ENCODE measurements around the gene MOB3C.

- no peak for TF ChIP-seq CTCF (conservative IDR thresholded peaks at IDR 0.05; ENCODE audit: low read depth, low read length)
- TF ChIP-seq EZH2 (IDR thresholded peaks at IDR 0.05; ENCODE audit: low read length, unreplicated experiment) = no peak
Observed at GRCh38 chr1:46618754-46619415, 2.3 kb upstream of the MOB3C start.
